ENCODE results near the gene FHOD3.

- TF ChIP-seq POLR2AphosphoS5 (IDR thresholded peaks at IDR 0.05; ENCODE audit: low read depth, low read length) (no peak), TAF1 (IDR thresholded peaks at IDR 0.05; ENCODE audit: low read depth, low read length) (no peak)
Observed at GRCh38 chr18:36537289-36537688, 239.8 kb downstream of the FHOD3 start.

Data from GM12891 (cell line).